ENCODE measurements around the gene PLCB2.

GRCh38 chr15:40277471-40277870, 30.3 kb downstream of the PLCB2 start:
- no peak for TF ChIP-seq CTCF (IDR thresholded peaks at IDR 0.05)
- no peak for TF ChIP-seq POLR2A (IDR thresholded peaks at IDR 0.05)

All from lower leg skin (tissue), 3 donors.